DMS114 treated with DMSO at 0.1 percent for 48 hours (cell line): ENCODE data around the gene VARS2.

Experiments used
- DNase-seq: peaks from one replicate; lab custom pipeline; 2025; ENCODE audit not compliant: unreplicated experiment; lab: John Stamatoyannopoulos, UW

Gene VARS2

GRCh38 chr6:30928677-30929076 lies 14.6 kb downstream of the VARS2 start:
- DNase-seq: no peak

- no peak for DNase-seq
These were observed 16.5 kb downstream of the VARS2 start for GRCh38 chr6:30930506-30930905.

- no peak for DNase-seq
These were observed 17.2 kb downstream of the VARS2 start for GRCh38 chr6:30931272-30931671.

- no peak for DNase-seq
These were observed 18.1 kb downstream of the VARS2 start, which contains the start of gene SFTA2 for GRCh38 chr6:30931969-30932645. TSS of gene SFTA2 (minus strand) at chr6:30932170. CDS start at chr6:30932096, 74 bp downstream.

- no peak for DNase-seq
These were observed 18.8 kb downstream of the VARS2 start for GRCh38 chr6:30932665-30933365.

- no peak for DNase-seq
These were observed 21.0 kb downstream of the VARS2 start for GRCh38 chr6:30935018-30935417.

GRCh38 chr6:30937265-30937664 lies 23.2 kb downstream of the VARS2 start:
- no peak for DNase-seq

- DNase-seq: no peak
These were observed 24.7 kb downstream of the VARS2 start for GRCh38 chr6:30938730-30939129.

- DNase-seq: no peak
These were observed 25.4 kb downstream of the VARS2 start for GRCh38 chr6:30939473-30939872.

GRCh38 chr6:30940361-30940986 lies 26.4 kb downstream of the VARS2 start, which contains the start of gene MUCL3:
TSS of gene MUCL3 (plus strand) at chr6:30940973. CDS start at chr6:30941000, 27 bp downstream.
- DNase-seq: no peak

GRCh38 chr6:30942338-30943060 lies 28.5 kb downstream of the VARS2 start:
- no peak for DNase-seq

- DNase-seq: no peak
These were observed 30.0 kb downstream of the VARS2 start for GRCh38 chr6:30944051-30944450.

GRCh38 chr6:30945281-30945680 lies 31.2 kb downstream of the VARS2 start:
- no peak for DNase-seq

GRCh38 chr6:30947231-30947630 lies 33.2 kb downstream of the VARS2 start:
- DNase-seq: no peak

GRCh38 chr6:30948811-30949210 lies 34.8 kb downstream of the VARS2 start:
- DNase-seq: no peak

- DNase-seq: no peak
These were observed 38.0 kb downstream of the VARS2 start for GRCh38 chr6:30951907-30952469.

- DNase-seq: no peak
These were observed 40.8 kb downstream of the VARS2 start for GRCh38 chr6:30954631-30955366.

- no peak for DNase-seq
These were observed 41.5 kb downstream of the VARS2 start for GRCh38 chr6:30955367-30956042.

GRCh38 chr6:30957716-30958115 lies 43.7 kb downstream of the VARS2 start:
- no peak for DNase-seq
